ENCODE results near the gene GNG7.

GNG7 gene

DNA sequence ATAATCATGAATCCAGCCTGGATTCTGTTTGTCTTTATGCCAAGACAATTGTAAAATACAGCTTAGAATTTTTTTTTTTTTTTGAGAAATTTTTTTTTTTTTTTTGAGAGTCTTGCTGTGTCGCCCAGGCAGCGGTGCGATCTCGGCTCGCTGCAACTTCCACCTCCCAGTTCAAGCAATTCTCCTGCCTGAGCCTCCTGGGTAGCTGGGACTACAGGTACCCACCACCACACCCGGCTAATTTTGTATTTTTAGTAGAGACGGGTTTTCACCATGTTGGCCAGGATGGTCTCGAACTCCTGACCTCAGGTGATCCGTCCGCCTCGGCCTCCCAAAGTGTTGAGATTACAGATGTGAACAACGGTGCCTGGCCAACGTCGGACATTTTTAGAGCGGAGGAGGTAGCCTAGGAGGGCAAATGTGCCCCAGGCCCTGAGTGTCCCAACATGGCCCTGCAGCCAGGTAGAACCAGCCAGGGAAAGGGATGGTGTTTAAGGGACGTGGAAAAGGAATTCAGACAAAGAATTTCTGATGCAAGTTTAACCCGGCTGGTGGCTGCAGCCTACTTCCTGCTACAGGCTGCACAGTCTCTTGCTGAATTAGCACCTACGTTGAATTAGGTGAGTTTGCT, 89.8 kb downstream of the GNG7 start:
- peak overlapping the region; percentile 63 for H3K4me3 ChIP-seq (ENCODE audit: low read length)
- H3K4me1 ChIP-seq (ENCODE audit: low read length) = peaks cover 68% of the 10 kb centered on the region
- H4K20me1 ChIP-seq (ENCODE audit: insufficient read depth, low read length) = no peaks in the 10 kb centered on the region
- 0 out of 2 replicates have a peak, but pooled peaks cover 3% of the 10 kb centered on the region for H3K9me3 ChIP-seq (ENCODE audit: insufficient read depth, low read length)
- no peak for TF ChIP-seq CTCF (IDR thresholded peaks at IDR 0.05; ENCODE audit: low read depth, low read length)
- TF ChIP-seq EZH2phosphoT487 (IDR thresholded peaks at IDR 0.05; ENCODE audit: low read depth) = no peak
- no peak overlapping the region for H3K27ac ChIP-seq (ENCODE audit: low read length)
- H3K36me3 ChIP-seq (replicated peaks; ENCODE audit: low read depth, low read length) = peaks cover 2% of the 10 kb centered on the region
- H3K27me3 ChIP-seq (ENCODE audit: low read depth, low read length) = peaks cover 10% of the 10 kb centered on the region
- H3K79me2 ChIP-seq (ENCODE audit: low read length) = no peaks in the 10 kb centered on the region
- H3K4me2 ChIP-seq (ENCODE audit: low read length) = peak overlapping the region; percentile 77
- H2AFZ ChIP-seq (ENCODE audit: low read depth, low read length) = no peak overlapping the region
- peak overlapping the region; percentile 39; the same call in 1 of the 2 replicates for H3K9ac ChIP-seq (ENCODE audit: low read length)

GRCh38 chr19:2611483-2612464, 90.7 kb downstream of the GNG7 start:
- 0 out of 2 replicates have a peak, but pooled peaks cover 3% of the 10 kb centered on the region for H3K9me3 ChIP-seq (ENCODE audit: insufficient read depth, low read length)
- H3K4me2 ChIP-seq (ENCODE audit: low read length) = peak overlapping the region; percentile 99
- no peaks in the 10 kb centered on the region for H3K79me2 ChIP-seq (ENCODE audit: low read length)
- no peak overlapping the region for H3K27ac ChIP-seq (ENCODE audit: low read length)
- H3K36me3 ChIP-seq (replicated peaks; ENCODE audit: low read depth, low read length) = peaks cover 2% of the 10 kb centered on the region
- H3K27me3 ChIP-seq (ENCODE audit: low read depth, low read length) = peaks cover 10% of the 10 kb centered on the region
- H2AFZ ChIP-seq (ENCODE audit: low read depth, low read length) = no peak overlapping the region
- no peaks in the 10 kb centered on the region for H4K20me1 ChIP-seq (ENCODE audit: insufficient read depth, low read length)
- H3K4me3 ChIP-seq (ENCODE audit: low read length) = peak overlapping the region; percentile 78
- peaks cover 64% of the 10 kb centered on the region for H3K4me1 ChIP-seq (ENCODE audit: low read length)
- 0 out of 2 replicates have a peak overlapping the region, but pooled peaks have one; percentile 8 for H3K9ac ChIP-seq (ENCODE audit: low read length)
- peak; percentile 48 for TF ChIP-seq CTCF (IDR thresholded peaks at IDR 0.05; ENCODE audit: low read depth, low read length)
- no peak for TF ChIP-seq EZH2phosphoT487 (IDR thresholded peaks at IDR 0.05; ENCODE audit: low read depth)

GRCh38 chr19:2610637-2611482, 91.6 kb downstream of the GNG7 start:
- Histone ChIP-seq H4K20me1 (ENCODE audit: insufficient read depth, low read length) (no peaks in the 10 kb centered on the region), H2AFZ (ENCODE audit: low read depth, low read length) (no peak overlapping the region), H3K79me2 (ENCODE audit: low read length) (no peaks in the 10 kb centered on the region), H3K27me3 (ENCODE audit: low read depth, low read length) (peaks cover 12% of the 10 kb centered on the region), H3K36me3 (replicated peaks; ENCODE audit: low read depth, low read length) (peaks cover 3% of the 10 kb centered on the region), H3K9me3 (ENCODE audit: insufficient read depth, low read length) (0 out of 2 replicates have a peak, but pooled peaks cover 3% of the 10 kb centered on the region), H3K9ac (ENCODE audit: low read length) (peak overlapping the region; percentile 88), H3K27ac (ENCODE audit: low read length) (peak overlapping the region; percentile 91), H3K4me3 (ENCODE audit: low read length) (peak overlapping the region; percentile 78), H3K4me2 (ENCODE audit: low read length) (peak overlapping the region; percentile 99), H3K4me1 (ENCODE audit: low read length) (peaks cover 61% of the 10 kb centered on the region)
- TF ChIP-seq EZH2phosphoT487 (IDR thresholded peaks at IDR 0.05; ENCODE audit: low read depth) (no peak), CTCF (IDR thresholded peaks at IDR 0.05; ENCODE audit: low read depth, low read length) (peak; percentile 97)
